PFSK-1 (cell line): ENCODE data around the gene STAU1.

Experiments
- FOXP2 ChIP-seq: optimal IDR thresholded peaks from 2 replicates; pipeline ENCODE3; 2011; ENCODE audit warnings: borderline replicate concordance, control low read depth, inconsistent platforms; ENCODE audit not compliant: insufficient read depth; ENCODE audit errors: extremely low read length, extremely low read depth
- POLR2AphosphoS5 ChIP-seq: IDR thresholded peaks from 2 replicates; pipeline ENCODE4 v1.6.1; 2012; ENCODE audit warnings: low read depth, mild to moderate bottlenecking, control low read depth, low read length, moderate library complexity
- SIN3A ChIP-seq: IDR thresholded peaks from 2 replicates; pipeline ENCODE4 v1.6.1; 2012; ENCODE audit warnings: mild to moderate bottlenecking, low read length, moderate library complexity, borderline replicate concordance; ENCODE audit not compliant: insufficient read depth
- TAF1 ChIP-seq: IDR thresholded peaks from 2 replicates; pipeline ENCODE4 v1.6.1; 2012; ENCODE audit warnings: low read length, control low read depth, borderline replicate concordance; ENCODE audit not compliant: insufficient read depth
- TF ChIP-seq, protein P1 (sequence below), 2 experiments: IDR thresholded peaks; 2 replicates each; pipeline versions ENCODE4 v1.6.1 to v1.8.0; 2011 to 2012; ENCODE audit warnings: low read depth in 2 of 2, low read length in 2 of 2, control low read depth in 1 of 2, inconsistent platforms in 1 of 2, mild to moderate bottlenecking in 1 of 2, moderate library complexity in 1 of 2; ENCODE audit not compliant: insufficient read depth in 1 of 2

The STAU1 gene

GRCh38 chr20:49185071-49185761, 2.9 kb downstream of the STAU1 start:
- no peak for TF ChIP-seq POLR2AphosphoS5
- TF ChIP-seq FOXP2: no peak
- TF ChIP-seq, protein P1, sequence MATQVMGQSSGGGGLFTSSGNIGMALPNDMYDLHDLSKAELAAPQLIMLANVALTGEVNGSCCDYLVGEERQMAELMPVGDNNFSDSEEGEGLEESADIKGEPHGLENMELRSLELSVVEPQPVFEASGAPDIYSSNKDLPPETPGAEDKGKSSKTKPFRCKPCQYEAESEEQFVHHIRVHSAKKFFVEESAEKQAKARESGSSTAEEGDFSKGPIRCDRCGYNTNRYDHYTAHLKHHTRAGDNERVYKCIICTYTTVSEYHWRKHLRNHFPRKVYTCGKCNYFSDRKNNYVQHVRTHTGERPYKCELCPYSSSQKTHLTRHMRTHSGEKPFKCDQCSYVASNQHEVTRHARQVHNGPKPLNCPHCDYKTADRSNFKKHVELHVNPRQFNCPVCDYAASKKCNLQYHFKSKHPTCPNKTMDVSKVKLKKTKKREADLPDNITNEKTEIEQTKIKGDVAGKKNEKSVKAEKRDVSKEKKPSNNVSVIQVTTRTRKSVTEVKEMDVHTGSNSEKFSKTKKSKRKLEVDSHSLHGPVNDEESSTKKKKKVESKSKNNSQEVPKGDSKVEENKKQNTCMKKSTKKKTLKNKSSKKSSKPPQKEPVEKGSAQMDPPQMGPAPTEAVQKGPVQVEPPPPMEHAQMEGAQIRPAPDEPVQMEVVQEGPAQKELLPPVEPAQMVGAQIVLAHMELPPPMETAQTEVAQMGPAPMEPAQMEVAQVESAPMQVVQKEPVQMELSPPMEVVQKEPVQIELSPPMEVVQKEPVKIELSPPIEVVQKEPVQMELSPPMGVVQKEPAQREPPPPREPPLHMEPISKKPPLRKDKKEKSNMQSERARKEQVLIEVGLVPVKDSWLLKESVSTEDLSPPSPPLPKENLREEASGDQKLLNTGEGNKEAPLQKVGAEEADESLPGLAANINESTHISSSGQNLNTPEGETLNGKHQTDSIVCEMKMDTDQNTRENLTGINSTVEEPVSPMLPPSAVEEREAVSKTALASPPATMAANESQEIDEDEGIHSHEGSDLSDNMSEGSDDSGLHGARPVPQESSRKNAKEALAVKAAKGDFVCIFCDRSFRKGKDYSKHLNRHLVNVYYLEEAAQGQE (IDR thresholded peaks at IDR 0.05; ENCODE audit: insufficient read depth in 1 of 2, low read depth in 2 of 2, low read length in 2 of 2): no peak
- no peak for TF ChIP-seq TAF1
- no peak for TF ChIP-seq SIN3A

DNA sequence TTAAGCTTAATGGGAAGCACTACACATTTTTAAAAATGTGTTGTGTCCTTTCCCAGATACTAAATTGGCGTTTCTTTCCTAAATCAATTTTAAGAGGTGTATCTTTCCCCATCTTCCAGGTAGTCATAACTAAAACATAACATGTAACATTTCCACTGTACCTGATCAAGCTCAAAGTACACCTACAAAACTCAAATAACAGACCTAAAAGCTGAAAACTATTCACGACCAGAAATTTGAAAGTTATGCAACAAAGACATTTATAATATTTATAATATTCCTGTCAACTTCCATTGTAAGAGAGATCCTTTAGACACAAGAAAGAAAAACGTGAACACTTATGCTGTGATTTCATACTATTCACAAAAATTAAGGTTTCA, 3.5 kb downstream of the STAU1 start:
- no peak for TF ChIP-seq TAF1
- no peak for TF ChIP-seq POLR2AphosphoS5
- no peak for TF ChIP-seq SIN3A
- no peak for TF ChIP-seq FOXP2
- TF ChIP-seq, protein P1 (IDR thresholded peaks at IDR 0.05; ENCODE audit: insufficient read depth in 1 of 2, low read depth in 2 of 2, low read length in 2 of 2): no peak

GRCh38 chr20:49183444-49183843, 4.7 kb downstream of the STAU1 start:
- TF ChIP-seq TAF1 (no peak), POLR2AphosphoS5 (no peak), FOXP2 (no peak), SIN3A (no peak)
- TF ChIP-seq, protein P1 (IDR thresholded peaks at IDR 0.05; ENCODE audit: insufficient read depth in 1 of 2, low read depth in 2 of 2, low read length in 2 of 2): no peak

DNA sequence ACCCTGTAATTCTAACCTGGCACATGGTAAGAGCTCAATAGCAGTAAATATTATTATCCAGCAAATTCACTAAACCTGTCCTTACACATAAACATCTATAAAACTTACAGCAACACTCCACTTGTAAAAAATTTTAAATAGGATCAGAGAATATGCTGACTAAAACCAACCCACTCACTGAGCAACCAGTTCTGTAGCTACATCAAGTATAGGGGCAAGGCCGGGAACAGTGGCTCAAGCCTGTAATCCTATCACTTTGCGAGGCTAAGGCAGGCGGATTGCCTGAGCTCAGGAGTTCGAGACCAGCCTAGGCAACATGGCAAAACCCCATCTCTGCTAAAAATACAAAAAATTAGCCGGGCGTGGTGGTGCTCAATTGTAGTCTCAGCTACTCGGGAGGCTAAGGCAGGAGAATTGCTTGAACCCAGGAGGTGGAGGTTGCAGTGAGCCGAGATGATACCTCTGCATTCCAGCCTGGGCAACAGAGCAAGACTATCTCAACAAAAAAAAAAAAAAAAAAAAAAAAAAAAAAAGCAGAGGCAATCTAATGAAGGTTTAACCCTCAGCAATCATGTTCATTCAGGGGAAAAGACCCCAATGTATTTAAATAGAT, 6.8 kb downstream of the STAU1 start:
- TF ChIP-seq POLR2AphosphoS5 (no peak), SIN3A (no peak), TAF1 (no peak), FOXP2 (no peak)
- TF ChIP-seq, protein P1 (IDR thresholded peaks at IDR 0.05; ENCODE audit: insufficient read depth in 1 of 2, low read depth in 2 of 2, low read length in 2 of 2): no peak
